Left lung (tissue), 10 donors: Measurements from ENCODE around the gene PTPRD. TPM values are rescaled to one million over a fixed set of nuclear protein-coding genes. Genes with fewer than 3 reads are reported as not detected.

Experiments used
- ATAC-seq: fragments of 200-7000 bp; cut with Tn5 transposase; one replicate; pipeline ENCODE4 v1.9.1; 2020; ENCODE audit warnings: moderate library complexity
- DNase-seq, 4 donors: peaks; one replicate each; pipeline ENCODE4 v3.0.0-alpha.2; 2013 to 2020
- H3K27ac ChIP-seq, 2 donors: fragments of 200-600 bp; sonication (generic) in 1 of 2; one replicate each; pipeline versions ENCODE4 v1.5.0 to v1.8.0; 2020 to 2021
- H3K27me3 ChIP-seq, 2 donors: fragments of 200-600 bp; sonication (generic) in 1 of 2; one replicate each; pipeline versions ENCODE4 v1.5.0 to v1.8.0; 2020 to 2021
- H3K36me3 ChIP-seq, 2 donors: fragments of 200-600 bp; sonication (generic) in 1 of 2; one replicate each; pipeline versions ENCODE4 v1.5.0 to v1.8.0; 2020 to 2021
- H3K4me1 ChIP-seq, 2 donors: fragments of 200-600 bp; one replicate each; pipeline ENCODE4 v1.8.0; 2021
- H3K4me3 ChIP-seq, 2 donors: fragments of 200-600 bp; sonication (generic) in 1 of 2; one replicate each; pipeline versions ENCODE4 v1.5.0 to v1.8.0; 2020 to 2021; ENCODE audit warnings: mild to moderate bottlenecking in 1 of 2
- H3K9me3 ChIP-seq, 2 donors: fragments of 200-600 bp; sonication (generic) in 1 of 2; one replicate each; pipeline versions ENCODE4 v1.5.0 to v1.8.0; 2020 to 2021
- CTCF ChIP-seq, 2 donors: fragments of 200-600 bp; sonication (generic) in 1 of 2; IDR thresholded peaks; one replicate each; pipeline versions ENCODE4 v1.5.0 to v1.8.0; 2021; ENCODE audit warnings: antibody characterized with exemption in 2 of 2
- intact Hi-C, 2 donors: fragments of 100-400 bp; cut with DNase I; formaldehyde crosslinking; loops; one replicate each; pipeline versions ENCODE4 v1.11.2 to v1.14.2; 2022
- polyA plus RNA-seq, 6 donors: library from polyadenylated mRNA; unstranded; fragments of 120-200 nt; gene quantifications; one replicate each; pipeline ENCODE4 v1.2.1, GENCODE V29; 2013; ENCODE audit not compliant: insufficient read length in 6 of 6
- total RNA-seq, 2 donors: library from RNA; stranded (reverse); fragmentation: NEBNext Ultra II Directional; extraction: Animal tissue kit (Norgen Biotek cat#: 25700); gene quantifications; one replicate each; pipeline ENCODE4 v1.2.1, GENCODE V29; 2021
- donor health status: DM: no; HTN: yes; CAD: no.
- donor health status: DM: no; HTN: no; CAD: no.

The PTPRD gene
- total and polyA plus RNA-seq, 8 donors: 24.2 to 167 (median 139) TPM

- Histone ChIP-seq H3K9me3 (no peaks in the 10 kb centered on the region), H3K27ac (no peak overlapping the region), H3K4me3 (no peak overlapping the region), H3K27me3 (no peaks in the 10 kb centered on the region), H3K36me3 (no peaks in the 10 kb centered on the region), H3K4me1 (no peaks in the 10 kb centered on the region)
- intact Hi-C loops: no loop called here
- DNase-seq (no peak), ATAC-seq (no peak)
- TF ChIP-seq CTCF (IDR thresholded peaks at IDR 0.05): no peak
These were observed 1862.2 kb downstream of the PTPRD start for GRCh38 chr9:8750639-8751051.

- Histone ChIP-seq H3K4me3 (no peak overlapping the region), H3K4me1 (no peaks in the 10 kb centered on the region), H3K27ac (no peak overlapping the region), H3K9me3 (no peaks in the 10 kb centered on the region), H3K36me3 (no peaks in the 10 kb centered on the region), H3K27me3 (no peaks in the 10 kb centered on the region)
- no peak for TF ChIP-seq CTCF (IDR thresholded peaks at IDR 0.05)
- ATAC-seq (no peak), DNase-seq (no peak)
- intact Hi-C loops: no loop called here
These were observed 1867.5 kb downstream of the PTPRD start for GRCh38 chr9:8745347-8745746.

GRCh38 chr9:8738945-8739344, 1873.9 kb downstream of the PTPRD start:
- Histone ChIP-seq H3K9me3 (no peaks in the 10 kb centered on the region), H3K27ac (no peak overlapping the region), H3K27me3 (no peaks in the 10 kb centered on the region), H3K4me3 (no peak overlapping the region), H3K36me3 (no peaks in the 10 kb centered on the region), H3K4me1 (peaks cover 0 to 3% of the 10 kb centered on the region in 2 donors)
- TF ChIP-seq CTCF (IDR thresholded peaks at IDR 0.05): no peak
- DNase-seq (no peak), ATAC-seq (no peak)
- intact Hi-C loops: no loop called here

GRCh38 chr9:8736805-8737204, 1876.0 kb downstream of the PTPRD start:
- Histone ChIP-seq H3K27me3 (no peaks in the 10 kb centered on the region), H3K4me3 (no peak overlapping the region), H3K9me3 (no peaks in the 10 kb centered on the region), H3K36me3 (no peaks in the 10 kb centered on the region), H3K4me1 (peaks cover 0 to 11% of the 10 kb centered on the region in 2 donors), H3K27ac (no peak overlapping the region)
- no peak for DNase-seq
- intact Hi-C loops: no loop called here
- ATAC-seq: no peak
- TF ChIP-seq CTCF (IDR thresholded peaks at IDR 0.05): no peak

GRCh38 chr9:8734760-8735159, 1878.0 kb downstream of the PTPRD start:
- Histone ChIP-seq H3K4me1 (peaks cover 0 to 11% of the 10 kb centered on the region in 2 donors), H3K4me3 (no peak overlapping the region), H3K9me3 (no peaks in the 10 kb centered on the region), H3K27ac (no peak overlapping the region), H3K36me3 (no peaks in the 10 kb centered on the region), H3K27me3 (no peaks in the 10 kb centered on the region)
- ATAC-seq (no peak), DNase-seq (no peak)
- intact Hi-C loops: no loop called here
- TF ChIP-seq CTCF (IDR thresholded peaks at IDR 0.05): no peak
